Peyer's patch (tissue), 4 donors: Measurements from ENCODE around the gene JDP2.

ENCODE experiments used
- POLR2A ChIP-seq, 2 donors: fragments of 450-650 bp; IDR thresholded peaks; one replicate each; pipeline ENCODE4 v1.5.1; 2017; ENCODE audit warnings: antibody characterized with exemption in 2 of 2, mild to moderate bottlenecking in 2 of 2, moderate library complexity in 2 of 2
- TF ChIP-seq, protein P1 (sequence below), 6 experiments: fragments of 450-650 bp in 4 of 6; fragments of 200-600 bp in 2 of 6; sonication (generic) in 1 of 6; IDR thresholded peaks; one replicate each; pipeline ENCODE4 v1.5.1; 2017 to 2019; ENCODE audit warnings: antibody characterized with exemption in 6 of 6, mild to moderate bottlenecking in 3 of 6, moderate library complexity in 1 of 6

GRCh38 chr14:75381642-75382041, 46.2 kb upstream of the JDP2 start:
- TF ChIP-seq, protein P1, sequence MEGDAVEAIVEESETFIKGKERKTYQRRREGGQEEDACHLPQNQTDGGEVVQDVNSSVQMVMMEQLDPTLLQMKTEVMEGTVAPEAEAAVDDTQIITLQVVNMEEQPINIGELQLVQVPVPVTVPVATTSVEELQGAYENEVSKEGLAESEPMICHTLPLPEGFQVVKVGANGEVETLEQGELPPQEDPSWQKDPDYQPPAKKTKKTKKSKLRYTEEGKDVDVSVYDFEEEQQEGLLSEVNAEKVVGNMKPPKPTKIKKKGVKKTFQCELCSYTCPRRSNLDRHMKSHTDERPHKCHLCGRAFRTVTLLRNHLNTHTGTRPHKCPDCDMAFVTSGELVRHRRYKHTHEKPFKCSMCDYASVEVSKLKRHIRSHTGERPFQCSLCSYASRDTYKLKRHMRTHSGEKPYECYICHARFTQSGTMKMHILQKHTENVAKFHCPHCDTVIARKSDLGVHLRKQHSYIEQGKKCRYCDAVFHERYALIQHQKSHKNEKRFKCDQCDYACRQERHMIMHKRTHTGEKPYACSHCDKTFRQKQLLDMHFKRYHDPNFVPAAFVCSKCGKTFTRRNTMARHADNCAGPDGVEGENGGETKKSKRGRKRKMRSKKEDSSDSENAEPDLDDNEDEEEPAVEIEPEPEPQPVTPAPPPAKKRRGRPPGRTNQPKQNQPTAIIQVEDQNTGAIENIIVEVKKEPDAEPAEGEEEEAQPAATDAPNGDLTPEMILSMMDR (IDR thresholded peaks at IDR 0.05): no peak
- no peak for TF ChIP-seq POLR2A (IDR thresholded peaks at IDR 0.05)
